GM19035 (cell line): ENCODE measurements around the gene RRBP1.
"Not testable (repeated sequence)": the region's sequence is repeated elsewhere in the genome, so short reads cannot be mapped to it uniquely, and the experiment has no call there.

ENCODE experiments used
- ATAC-seq: cut with Tn5 transposase; IDR thresholded peaks from one replicate; pipeline ENCODE4 v1.9.1; 2021; ENCODE audit not compliant: unreplicated experiment

The RRBP1 gene

DNA sequence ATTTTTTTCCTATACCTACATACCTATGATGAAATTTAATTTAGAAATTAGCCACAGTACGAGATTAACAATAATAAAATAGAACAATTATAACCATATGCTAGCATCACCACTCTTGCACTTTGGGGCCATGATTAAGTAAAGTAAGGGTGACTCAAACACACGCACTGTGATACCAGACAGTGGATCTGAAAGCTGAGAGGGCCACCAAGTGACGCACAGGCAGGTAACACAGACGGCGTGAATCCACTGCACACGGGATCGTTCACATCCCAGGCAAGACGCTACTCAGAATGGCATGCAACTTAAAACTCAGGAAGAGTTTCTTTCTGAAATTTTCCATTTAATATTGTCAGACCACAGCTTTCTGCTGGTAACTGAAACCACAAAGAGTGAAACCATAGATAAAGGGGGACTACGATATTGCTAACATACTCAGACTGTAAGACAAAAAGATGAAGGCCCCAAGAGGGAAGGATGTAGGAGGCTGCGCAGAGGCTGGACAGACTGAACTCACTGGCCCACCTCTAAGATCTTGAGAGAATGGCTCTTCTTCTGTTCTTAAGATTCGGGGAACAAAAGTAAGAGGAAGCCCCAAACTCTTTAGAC, 17.9 kb downstream of the RRBP1 start:
- no peak for ATAC-seq

DNA sequence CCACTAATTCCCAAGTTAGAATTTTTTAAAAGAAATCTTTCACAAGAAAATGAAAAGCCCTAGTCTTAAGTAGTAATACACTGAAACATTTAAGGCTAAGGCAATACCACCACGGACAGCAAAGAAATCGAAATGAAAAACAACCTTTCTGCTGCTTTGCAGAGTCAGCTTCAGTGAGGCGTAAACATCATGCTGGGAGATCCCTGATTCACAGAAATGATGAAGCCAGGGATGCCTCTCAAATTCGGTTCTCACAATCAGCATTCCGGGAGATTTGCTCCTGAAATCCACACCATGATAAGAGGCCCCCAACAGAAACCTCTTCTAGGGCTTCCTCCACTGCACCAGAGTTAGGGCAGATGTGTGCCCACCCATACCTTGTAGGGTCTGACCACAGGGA, 18.6 kb downstream of the RRBP1 start:
- ATAC-seq = no peak

DNA sequence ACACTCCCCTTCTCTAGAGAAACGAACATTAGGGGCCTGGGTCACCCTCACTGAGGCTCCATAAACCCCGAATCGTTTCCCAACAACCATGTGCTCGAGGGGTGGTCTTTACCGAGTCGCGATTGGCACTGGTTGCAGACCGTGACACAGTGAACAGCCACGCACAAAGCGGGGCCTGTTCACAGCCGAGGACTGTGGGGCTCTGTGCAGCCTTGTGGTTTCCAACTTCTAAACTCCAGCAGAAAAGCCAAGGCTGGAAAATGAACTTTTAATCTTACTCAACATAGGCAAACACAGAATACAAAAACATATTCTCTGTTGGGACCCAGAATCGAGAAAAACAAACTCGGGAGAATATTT, 19.0 kb downstream of the RRBP1 start:
- no peak for ATAC-seq

DNA sequence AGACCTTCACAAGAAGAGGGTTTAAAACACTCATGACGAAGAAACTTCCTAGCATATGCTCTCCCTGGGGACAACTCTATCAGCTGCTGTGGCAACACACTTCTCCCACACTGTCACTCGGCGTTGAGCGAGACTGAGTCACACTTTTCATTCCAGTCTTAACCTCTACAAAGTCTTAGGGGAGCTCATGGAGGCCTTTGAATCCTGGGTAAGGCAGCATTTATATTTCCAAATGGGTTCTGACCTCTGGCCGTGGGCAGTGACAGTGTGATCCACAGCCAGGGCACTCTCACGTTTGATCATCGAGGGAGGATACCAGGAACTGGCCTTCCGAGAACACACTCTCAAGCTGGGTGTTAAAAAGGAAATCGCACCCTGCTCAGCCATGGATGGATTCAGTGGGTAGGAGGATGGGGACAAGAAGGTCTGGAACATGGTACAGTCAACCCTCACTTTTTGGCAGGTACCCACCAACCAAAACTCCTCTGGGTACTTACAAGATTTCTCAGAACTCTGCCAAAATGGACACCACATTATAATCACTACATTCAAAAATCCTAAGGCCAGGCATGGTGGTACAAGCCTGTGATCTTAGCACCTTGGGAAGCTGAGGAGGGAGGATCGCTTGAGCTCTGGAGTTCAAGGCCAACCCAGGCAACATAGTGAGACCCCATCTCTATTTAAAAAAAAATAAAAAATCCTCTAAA, 19.6 kb downstream of the RRBP1 start:
- no peak for ATAC-seq

DNA sequence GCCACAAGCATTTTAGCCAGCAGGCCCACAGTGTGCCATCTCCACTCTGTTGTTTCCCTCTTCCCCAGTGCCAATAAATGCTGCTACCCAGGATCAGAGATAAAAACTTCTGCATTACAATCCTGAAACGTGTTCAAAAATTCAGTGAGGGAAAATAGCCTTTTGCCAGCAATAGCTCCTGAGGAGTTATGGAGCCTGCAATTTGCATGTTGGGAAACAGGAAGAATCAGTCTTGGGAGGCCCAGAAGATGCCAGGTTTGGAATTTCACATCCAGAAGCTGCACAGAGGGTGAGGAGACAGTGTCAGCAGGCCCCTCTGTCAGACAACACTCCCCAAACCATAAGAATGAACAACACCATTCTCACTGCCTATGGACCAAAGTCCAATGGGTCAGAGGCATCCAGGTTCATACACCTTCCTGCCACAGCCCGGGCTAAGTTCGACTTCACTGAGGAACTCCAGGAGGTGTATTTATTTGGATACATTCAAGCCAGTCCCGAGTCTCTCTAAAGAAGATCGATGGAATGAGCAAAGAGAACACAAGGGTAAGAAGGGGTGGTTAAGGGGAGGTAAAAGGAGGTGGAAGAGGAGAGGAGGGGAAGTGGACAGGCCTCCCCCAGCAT, 20.8 kb downstream of the RRBP1 start:
- ATAC-seq = no peak

DNA sequence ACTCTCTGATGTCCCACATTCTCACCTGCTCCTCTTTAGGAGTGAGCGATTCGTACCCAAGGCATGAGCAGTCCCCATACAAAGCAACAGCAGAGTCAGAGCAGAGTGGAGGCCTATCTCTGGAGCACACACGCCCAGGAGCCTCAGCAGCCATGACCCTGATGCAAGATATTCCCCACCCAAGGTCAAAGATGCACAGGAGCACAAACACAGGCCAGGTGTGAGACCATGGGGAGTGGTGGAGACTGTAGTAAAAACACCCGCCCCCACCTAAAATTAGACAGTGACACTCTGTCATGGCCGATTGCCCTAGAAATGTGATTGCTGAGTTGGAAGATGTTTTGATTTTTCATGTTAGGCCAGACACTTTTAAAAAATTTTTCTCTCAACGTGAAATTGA, 21.4 kb downstream of the RRBP1 start:
- ATAC-seq = no peak

DNA sequence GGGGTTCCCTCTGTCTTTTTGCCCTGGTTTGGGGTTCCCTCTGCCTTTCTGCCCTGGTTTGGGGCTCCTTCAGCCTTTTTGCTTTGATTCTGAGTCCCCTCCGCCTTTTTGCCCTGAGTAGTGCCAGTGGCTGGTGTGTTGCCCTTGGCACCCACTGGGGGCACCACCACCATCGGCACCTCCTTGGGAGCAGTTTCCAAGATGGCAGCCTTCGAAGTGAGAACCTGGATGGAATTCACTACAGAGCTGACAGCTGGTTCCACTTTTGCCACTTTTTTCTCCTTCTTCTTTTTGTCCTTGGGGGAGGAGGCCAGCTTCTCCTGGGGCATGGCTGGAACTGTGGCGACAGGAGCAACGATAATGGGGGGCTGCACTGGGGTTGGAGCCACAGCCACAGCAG, 22.2 kb downstream of the RRBP1 start:
- no peak for ATAC-seq

DNA sequence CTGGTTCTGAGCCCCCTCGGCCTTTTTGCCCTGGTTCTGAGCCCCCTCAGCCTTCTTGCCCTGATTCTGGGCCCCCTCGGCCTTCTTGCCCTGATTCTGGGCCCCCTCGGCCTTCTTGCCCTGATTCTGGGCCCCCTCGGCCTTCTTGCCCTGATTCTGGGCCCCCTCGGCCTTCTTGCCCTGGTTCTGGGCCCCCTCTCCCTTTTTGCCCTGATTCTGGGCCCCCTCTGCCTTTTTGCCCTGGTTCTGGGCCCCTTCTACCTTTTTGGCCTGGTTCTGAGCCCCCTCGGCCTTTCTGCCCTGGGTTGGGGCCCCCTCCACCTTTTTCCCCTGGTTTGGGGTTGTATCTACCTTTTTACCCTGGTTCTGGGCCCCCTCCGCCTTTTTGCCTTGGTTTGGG, 22.7 kb downstream of the RRBP1 start:
- ATAC-seq = not testable (repeated sequence)

DNA sequence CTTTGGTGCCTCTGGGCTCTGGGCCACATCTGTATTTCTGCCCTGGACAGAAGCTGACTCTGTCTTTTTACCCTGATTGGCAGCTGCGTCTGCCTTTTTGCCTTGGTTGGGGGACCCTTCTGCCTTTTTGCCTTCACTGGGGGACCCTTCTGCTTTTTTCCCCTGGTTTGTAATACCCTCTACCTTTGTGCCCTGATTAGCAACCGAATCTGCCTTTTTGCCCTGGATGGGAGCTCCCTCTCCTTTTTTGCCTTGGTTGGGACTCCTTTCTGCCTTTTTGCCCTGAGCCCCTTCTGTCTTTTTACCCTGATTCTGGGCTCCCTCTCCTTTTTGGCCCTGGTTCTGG, 23.4 kb downstream of the RRBP1 start:
- no peak for ATAC-seq

DNA sequence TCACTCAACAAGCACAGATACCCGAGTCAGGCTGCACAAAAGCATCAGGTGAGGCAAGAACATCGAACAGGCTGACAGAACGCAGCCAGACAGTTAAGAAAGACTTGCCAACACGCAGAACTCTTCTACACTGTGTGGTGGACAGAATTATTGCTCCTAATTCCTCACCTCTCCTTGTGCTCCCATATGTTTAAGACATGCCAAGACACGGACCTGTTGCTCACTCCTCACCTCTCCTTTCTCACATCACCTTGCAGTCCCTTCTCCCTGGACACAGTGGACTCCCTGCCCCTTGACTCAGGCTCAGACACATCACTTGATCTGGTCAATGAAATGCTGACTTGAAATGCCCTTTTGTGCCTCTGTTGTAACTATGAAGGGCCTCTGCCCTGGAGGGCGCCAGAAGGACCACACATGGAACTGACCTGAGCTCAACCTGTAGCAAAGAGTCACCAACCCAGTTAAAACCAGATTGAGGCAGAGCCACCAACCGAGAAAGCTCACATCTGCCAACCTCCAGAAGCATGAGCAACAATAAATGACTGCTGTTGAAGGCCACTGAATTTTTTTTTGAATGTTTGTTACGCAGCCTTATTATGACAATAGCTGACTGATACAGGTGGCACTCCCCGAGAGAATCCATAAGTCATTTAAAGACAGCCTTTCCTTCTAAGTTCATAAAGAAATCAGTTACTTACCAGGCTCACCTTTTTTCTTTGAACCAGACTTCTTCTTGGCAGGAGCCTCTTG, 24.0 kb downstream of the RRBP1 start:
- no peak for ATAC-seq

DNA sequence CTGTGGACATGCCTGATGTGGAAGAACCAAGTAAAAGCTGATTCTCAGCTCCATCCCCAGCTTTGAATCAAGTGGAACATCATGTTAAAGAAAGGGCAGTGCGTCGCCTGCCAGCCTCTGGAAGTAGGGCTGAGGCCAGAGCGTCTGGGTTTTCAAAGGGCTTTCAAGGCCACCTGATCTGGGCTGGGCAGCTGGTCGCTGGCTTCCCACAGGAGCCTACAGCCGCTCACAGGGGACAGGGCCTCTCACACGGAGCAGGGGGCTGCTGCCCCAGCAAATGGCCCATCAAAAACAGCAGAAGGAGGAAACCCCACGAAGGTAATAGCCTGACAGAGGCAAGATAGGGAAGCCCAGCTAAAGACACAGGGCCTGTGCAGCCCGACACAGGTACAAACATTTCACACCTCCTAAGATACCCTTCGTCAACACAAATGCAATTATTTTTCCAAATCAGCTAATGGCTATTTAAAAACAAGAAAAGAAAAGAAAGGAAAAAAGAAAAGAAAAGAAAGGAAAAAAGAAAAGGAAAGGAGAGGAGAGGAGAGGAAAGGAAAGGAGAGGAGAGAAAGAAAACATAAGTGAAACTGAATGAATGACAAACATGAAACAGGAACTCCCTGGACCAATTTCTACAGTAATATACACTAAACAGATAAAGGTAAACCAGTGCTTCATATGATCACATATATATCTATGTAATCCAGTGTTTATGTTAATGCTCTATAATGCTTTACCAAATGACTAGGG, 24.8 kb downstream of the RRBP1 start:
- ATAC-seq = no peak

DNA sequence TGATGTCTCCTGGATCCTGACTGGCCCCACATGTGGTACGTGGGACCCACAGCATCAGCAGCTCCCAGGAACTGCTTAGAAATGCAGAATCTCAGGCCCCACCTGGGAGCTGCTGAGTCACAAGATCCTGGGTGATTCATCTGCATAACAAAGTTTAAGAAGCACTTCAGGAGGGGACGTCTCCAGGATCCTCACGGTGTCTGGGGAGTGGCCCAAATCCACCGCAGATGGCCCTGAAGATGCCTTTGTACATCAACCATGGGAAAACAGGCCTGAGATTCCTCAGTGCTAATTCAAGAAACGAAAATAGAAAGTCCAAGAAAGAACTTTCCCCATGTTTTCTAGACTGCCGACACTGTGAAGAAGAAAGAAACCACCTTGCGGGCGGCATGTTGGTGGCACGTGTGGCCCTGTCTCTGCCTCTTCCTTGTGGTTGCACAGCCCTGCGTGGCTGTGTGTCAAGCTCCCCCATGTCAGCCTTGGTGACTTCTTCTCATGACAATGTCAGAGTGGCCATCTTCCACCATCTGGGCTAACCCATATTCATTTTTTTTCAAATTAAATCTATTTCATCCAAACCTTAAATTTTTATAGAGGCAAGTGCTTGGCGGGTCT, 26.1 kb downstream of the RRBP1 start:
- ATAC-seq = no peak

DNA sequence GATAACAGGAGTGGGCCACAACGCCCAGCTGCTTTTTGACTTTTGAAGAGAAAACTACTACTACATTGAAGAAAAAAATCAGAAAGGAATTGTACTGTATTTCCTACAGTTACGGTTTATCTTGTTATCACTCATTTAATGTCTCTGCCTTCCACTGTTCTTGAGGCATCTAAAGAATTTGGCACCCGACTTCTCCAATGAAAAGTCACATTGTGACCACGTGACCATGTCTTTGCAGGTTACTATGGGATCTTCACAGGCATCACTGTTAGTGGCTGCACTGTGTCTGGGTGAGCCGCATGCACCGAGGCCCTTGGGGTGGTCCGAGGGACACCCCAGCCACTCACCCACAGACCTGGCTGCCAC, 26.8 kb downstream of the RRBP1 start:
- ATAC-seq = no peak

DNA sequence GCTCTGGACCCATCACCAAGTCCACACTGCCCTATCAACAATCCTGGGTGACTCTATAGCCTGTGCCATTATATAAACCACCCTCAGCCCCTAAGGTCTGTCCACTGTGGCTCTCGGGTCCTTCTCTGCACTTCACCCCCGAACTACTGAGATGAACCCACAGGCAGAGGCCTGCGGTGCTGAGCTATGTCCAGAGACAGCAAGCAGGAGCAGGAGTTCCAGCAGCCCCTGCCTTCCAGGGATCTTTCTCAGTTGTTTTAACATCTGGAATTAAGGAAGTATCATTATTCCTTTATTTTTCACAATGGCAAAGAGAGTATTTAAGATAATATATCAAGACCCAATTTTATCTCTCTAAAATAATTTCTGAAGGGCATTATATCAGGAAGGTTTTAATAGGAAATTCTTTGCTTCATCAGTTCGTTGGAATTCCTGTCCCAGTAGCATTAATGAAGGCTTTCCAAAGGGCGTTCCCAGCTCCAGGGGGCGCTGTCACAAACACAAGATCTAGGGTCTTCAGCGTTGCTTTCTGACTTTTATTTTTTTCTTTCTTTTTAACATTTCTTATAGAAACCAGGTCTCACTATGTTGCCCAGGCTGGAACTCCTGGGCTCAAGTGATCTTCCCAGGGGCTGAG, 27.3 kb downstream of the RRBP1 start:
- no peak for ATAC-seq

DNA sequence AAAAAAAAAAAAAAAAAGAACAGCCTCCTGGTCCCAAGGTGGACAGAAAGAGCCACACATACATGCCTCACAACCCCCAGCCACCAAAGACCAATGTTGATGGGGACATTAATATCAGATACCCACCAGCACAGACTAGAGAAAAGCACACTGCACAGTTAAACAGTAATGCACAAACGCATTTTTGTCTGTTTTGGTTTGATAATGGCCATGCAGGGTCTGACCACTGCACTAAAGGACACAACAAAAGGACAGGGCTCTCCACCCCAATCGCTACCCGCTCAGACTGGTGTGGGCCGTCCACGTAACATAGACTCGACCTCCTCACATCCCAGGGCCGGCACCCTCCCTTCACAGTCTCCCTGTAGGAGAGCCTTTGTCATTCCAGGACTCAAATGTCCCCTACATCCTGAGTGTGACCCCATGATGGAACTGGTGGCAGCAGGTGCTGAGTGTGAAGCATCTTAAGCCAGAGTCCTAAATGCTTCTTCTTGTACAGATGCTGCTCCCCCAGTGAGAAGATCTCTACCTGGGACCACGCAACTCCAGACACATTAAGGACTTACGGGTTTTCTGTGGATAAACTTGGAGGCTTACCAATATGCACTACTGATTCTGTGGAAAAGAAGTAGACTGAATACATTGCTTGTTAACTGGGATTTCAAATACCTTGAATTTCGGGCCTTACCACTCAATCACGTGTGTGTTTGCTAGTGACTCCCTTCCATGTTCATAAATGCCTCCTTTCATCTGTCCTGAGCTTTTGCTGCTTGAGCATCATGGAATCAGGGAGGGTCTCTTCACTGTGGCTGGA, 28.0 kb downstream of the RRBP1 start:
- ATAC-seq = no peak

DNA sequence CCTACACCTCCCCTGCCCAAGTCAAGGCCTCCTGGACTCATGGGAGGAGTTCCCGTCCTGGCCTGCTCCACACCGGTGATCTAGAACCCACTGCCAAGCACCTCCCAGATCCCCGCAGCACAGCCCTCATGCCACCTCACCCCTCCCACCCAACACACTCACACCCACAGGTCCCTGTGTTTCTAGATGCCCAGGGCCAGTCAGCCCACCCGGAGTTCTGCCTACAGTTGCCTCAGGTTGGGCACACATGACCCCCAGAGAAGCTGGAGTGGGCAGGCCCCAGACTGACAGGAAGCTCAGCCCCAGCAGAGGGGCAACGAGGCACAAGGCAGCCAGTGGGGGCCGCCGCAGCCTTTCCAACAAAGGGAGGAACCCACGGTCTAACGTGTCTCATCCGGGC, 29.6 kb downstream of the RRBP1 start:
- ATAC-seq = no peak

DNA sequence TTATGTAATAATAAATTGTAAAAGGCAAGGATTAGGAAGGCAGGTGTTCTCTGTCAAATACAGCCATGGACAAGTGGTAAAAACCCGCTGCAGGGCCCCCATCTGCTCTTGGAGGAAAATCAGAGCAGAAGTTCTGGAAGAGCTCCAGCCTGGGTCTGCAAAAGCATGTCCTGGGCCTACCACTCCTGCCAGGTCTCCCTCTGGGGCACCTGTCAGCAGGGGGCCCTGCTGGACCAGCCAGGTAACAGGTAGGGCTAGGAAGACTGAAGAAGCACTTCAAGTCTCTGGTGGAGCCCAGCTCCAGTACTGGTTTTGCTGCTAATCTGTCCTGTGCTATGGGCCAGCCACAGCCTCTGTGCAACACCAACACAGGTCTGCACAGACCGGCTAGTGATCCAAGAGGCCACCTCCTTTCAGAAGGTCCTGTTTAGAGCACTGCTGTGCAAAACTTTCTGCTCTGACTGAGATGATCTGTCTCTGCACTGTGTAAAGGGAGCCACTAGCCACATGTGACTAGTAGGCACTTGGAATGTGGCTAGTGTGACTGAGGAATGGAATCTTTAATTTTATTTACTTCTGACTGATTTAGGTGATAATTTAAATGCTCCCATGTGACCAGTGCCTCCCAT, 30.2 kb downstream of the RRBP1 start:
- no peak for ATAC-seq

DNA sequence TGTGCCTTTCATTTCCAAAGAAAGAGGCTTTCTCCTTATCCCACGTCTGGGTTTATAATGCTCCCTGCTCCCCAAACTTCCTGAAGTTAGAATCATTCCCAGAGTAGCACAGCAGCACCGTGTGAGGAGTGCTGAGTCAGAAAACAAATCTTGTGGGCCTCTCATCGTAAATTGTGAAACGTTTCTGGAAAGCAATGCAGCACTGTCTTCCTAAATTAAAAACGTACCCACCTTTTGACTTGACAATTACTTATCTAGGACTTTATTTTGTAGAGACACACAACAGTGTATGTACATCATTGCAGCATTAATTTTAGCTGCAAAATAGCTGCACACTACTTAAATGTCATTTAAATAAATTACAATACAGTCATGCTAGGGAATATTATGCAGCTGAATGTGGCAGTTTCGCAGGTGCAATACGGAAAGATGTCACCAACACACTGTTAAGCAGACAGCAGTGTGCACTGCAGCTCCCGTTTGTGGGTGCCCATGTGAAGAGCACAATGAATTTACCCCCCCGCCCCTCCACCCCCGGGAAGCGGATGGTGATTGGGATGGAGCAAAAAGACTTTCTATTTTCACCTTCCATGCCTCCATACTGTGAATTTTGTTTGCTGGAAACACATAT, 30.8 kb downstream of the RRBP1 start:
- ATAC-seq = no peak
